Spleen (tissue), 7 donors: ENCODE data around the gene ARSI.

ENCODE experiments used
- CTCF ChIP-seq, 11 experiments: fragments of 200-600 bp in 7 of 11; fragments of 450-650 bp in 4 of 11; sonication (generic) in 4 of 11; IDR thresholded peaks in 8 of 11; conservative IDR thresholded peaks in 3 of 11; 1 replicate in 7 of 11; 2 replicates in 4 of 11; pipeline versions ENCODE4 v1.4.0 to v1.8.0; 2016 to 2021; ENCODE audit warnings: antibody characterized with exemption in 11 of 11, inconsistent platforms in 4 of 11, mild to moderate bottlenecking in 1 of 11
- POLR2A ChIP-seq, 3 donors: fragments of 450-650 bp; IDR thresholded peaks; one replicate each; pipeline ENCODE4 v1.5.1; 2017; ENCODE audit warnings: antibody characterized with exemption in 3 of 3, mild to moderate bottlenecking in 1 of 3
- POLR2AphosphoS5 ChIP-seq, 3 donors: sonication (generic); formaldehyde crosslinking; IDR thresholded peaks; one replicate each; pipeline ENCODE4 v1.5.1; 2017; ENCODE audit warnings: antibody characterized with exemption in 3 of 3
- donor health status: DM: no; HTN: no; CAD: no; lungs with moderate emphysema.
- donor health status: DM: no; HTN: no; CAD: no.
- donor health status: DM: no; HTN: no; CAD: no.

- no peak for TF ChIP-seq CTCF (IDR thresholded peaks at IDR 0.05 in 8 of 11, conservative IDR thresholded peaks at IDR 0.05 in 3 of 11)
- no peak for TF ChIP-seq POLR2AphosphoS5 (IDR thresholded peaks at IDR 0.05)
- no peak for TF ChIP-seq POLR2A (IDR thresholded peaks at IDR 0.05)
Observed at GRCh38 chr5:150285114-150285513, 17.6 kb downstream of the ARSI start.
